ENCODE measurements around the gene CTU2.

Gene CTU2

GRCh38 chr16:88743693-88744576 lies 37.6 kb downstream of the CTU2 start:
- peaks cover 3 to 37% of the 10 kb centered on the region in 2 donors for H3K4me1 ChIP-seq (ENCODE audit: control insufficient read depth in 1 of 2, insufficient read depth in 2 of 2, low read length in 2 of 2)
- H3K36me3 ChIP-seq (ENCODE audit: control insufficient read depth in 1 of 2, insufficient read depth in 2 of 2, low read length in 2 of 2), result peaks cover 0 to 32% of the 10 kb centered on the region in 2 donors
- no peak overlapping the region for H3K4me3 ChIP-seq (ENCODE audit: low read depth in 1 of 2, low read length in 2 of 2)
- H3K9me3 ChIP-seq (ENCODE audit: control insufficient read depth in 1 of 2, low read length in 2 of 2), result no peaks in the 10 kb centered on the region
- H3K27me3 ChIP-seq (ENCODE audit: low read depth, low read length), result no peaks in the 10 kb centered on the region
- no peak overlapping the region for H3K27ac ChIP-seq (ENCODE audit: low read length)

- H3K4me1 ChIP-seq (ENCODE audit: control insufficient read depth in 1 of 2, insufficient read depth in 2 of 2, low read length in 2 of 2), result peaks cover 3 to 37% of the 10 kb centered on the region in 2 donors
- H3K36me3 ChIP-seq (ENCODE audit: control insufficient read depth in 1 of 2, insufficient read depth in 2 of 2, low read length in 2 of 2), result peaks cover 0 to 25% of the 10 kb centered on the region in 2 donors
- H3K9me3 ChIP-seq (ENCODE audit: control insufficient read depth in 1 of 2, low read length in 2 of 2), result no peaks in the 10 kb centered on the region
- H3K27me3 ChIP-seq (ENCODE audit: low read depth, low read length), result no peaks in the 10 kb centered on the region
- no peak overlapping the region for H3K27ac ChIP-seq (ENCODE audit: low read length)
- no peak overlapping the region for H3K4me3 ChIP-seq (ENCODE audit: low read depth in 1 of 2, low read length in 2 of 2)
Observed at GRCh38 chr16:88744577-88745521, 38.5 kb downstream of the CTU2 start.

- no peaks in the 10 kb centered on the region for H3K27me3 ChIP-seq (ENCODE audit: low read depth, low read length)
- H3K4me1 ChIP-seq (ENCODE audit: control insufficient read depth in 1 of 2, insufficient read depth in 2 of 2, low read length in 2 of 2), result peaks cover 3 to 37% of the 10 kb centered on the region in 2 donors
- no peaks in the 10 kb centered on the region for H3K9me3 ChIP-seq (ENCODE audit: control insufficient read depth in 1 of 2, low read length in 2 of 2)
- peaks cover 0 to 15% of the 10 kb centered on the region in 2 donors for H3K36me3 ChIP-seq (ENCODE audit: control insufficient read depth in 1 of 2, insufficient read depth in 2 of 2, low read length in 2 of 2)
- H3K4me3 ChIP-seq (ENCODE audit: low read depth in 1 of 2, low read length in 2 of 2), result no peak overlapping the region
- H3K27ac ChIP-seq (ENCODE audit: low read length), result no peak overlapping the region
Observed at GRCh38 chr16:88746506-88746905, 40.2 kb downstream of the CTU2 start.

DNA sequence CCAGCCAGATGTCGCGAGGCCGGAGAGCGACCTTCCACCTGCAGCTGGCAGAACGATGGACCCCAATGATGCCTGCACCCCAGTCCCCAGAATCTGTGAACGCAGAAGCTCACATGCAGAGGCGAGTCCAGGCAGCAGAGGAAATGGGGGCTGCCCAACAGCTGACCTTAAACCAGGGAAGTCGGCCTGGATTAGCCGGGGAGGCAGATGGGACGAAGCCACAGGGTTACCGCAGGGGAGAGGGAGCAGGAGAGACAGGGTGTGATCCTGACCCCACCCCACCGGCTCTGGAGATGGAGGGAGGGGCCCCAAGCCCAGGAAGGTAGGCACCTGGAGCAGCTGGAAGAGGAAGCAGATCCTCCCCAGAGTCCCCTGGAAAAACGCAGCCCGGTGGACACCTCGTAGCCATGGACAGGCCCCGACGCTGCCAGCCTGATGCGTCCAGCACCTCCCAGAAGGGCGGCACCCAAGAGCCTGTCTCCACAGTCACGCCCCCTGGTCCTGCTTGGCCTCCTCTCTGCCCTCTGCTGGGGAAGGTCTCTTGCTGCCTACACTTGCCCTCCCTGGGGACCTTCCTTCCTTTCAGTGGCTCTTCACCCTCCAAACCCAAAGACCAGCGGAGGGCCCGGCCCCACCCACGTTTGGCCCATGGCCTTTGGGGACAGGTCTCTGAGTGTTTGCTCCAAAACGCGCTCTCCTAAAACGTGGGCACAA lies 41.4 kb downstream of the CTU2 start:
- no peaks in the 10 kb centered on the region for H3K27me3 ChIP-seq (ENCODE audit: low read depth, low read length)
- H3K27ac ChIP-seq (ENCODE audit: low read length), result no peak overlapping the region
- H3K4me1 ChIP-seq (ENCODE audit: control insufficient read depth in 1 of 2, insufficient read depth in 2 of 2, low read length in 2 of 2), result peaks cover 3 to 37% of the 10 kb centered on the region in 2 donors
- peaks cover 0 to 10% of the 10 kb centered on the region in 2 donors for H3K36me3 ChIP-seq (ENCODE audit: control insufficient read depth in 1 of 2, insufficient read depth in 2 of 2, low read length in 2 of 2)
- H3K4me3 ChIP-seq (ENCODE audit: low read depth in 1 of 2, low read length in 2 of 2), result no peak overlapping the region
- H3K9me3 ChIP-seq (ENCODE audit: control insufficient read depth in 1 of 2, low read length in 2 of 2), result no peaks in the 10 kb centered on the region

DNA sequence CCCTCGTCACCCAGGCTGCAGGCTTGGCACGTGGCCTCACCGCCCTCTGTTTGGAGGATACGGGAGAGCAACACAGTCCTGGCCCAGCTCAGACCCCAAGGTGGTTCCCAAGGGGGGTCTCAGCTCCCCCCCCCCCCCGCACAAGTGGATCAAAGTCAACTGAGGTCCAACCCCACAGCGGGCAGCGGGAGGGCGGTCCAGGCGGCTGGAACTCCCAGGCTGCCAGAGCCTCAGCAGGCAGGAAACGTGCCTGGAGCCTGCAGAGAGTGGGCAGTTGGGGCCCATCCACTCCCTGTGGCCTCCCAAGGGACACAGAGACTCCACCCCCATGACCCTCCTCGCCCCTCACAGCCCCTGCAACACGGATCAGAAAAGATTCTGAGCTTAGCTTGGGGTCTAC lies 42.1 kb downstream of the CTU2 start:
- H3K36me3 ChIP-seq (ENCODE audit: control insufficient read depth in 1 of 2, insufficient read depth in 2 of 2, low read length in 2 of 2), result peaks cover 0 to 9% of the 10 kb centered on the region in 2 donors
- H3K9me3 ChIP-seq (ENCODE audit: control insufficient read depth in 1 of 2, low read length in 2 of 2), result no peaks in the 10 kb centered on the region
- H3K27ac ChIP-seq (ENCODE audit: low read length), result no peak overlapping the region
- H3K27me3 ChIP-seq (ENCODE audit: low read depth, low read length), result no peaks in the 10 kb centered on the region
- H3K4me1 ChIP-seq (ENCODE audit: control insufficient read depth in 1 of 2, insufficient read depth in 2 of 2, low read length in 2 of 2), result peaks cover 3 to 37% of the 10 kb centered on the region in 2 donors
- H3K4me3 ChIP-seq (ENCODE audit: low read depth in 1 of 2, low read length in 2 of 2), result no peak overlapping the region

DNA sequence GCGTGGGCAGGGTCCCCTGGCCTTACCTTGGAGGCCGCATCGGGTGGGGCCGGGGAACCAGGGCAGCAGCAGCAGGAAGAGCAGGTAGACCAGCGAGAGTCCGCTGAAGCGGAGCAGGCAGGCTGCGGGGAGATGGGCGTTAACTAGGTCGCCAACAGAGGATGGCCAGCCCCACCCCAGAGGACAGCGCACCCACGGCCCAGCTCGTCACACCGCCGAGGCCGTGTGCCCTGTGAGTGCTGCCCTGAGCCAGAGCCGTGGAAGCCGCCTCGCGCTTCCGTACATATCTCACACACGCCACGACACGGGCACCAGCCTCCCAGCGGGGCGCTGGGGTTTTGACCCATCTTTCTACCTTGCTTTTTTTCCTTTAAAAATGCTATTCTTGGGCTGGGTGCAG lies 43.1 kb downstream of the CTU2 start:
- Histone ChIP-seq H3K27me3 (ENCODE audit: low read depth, low read length) (no peaks in the 10 kb centered on the region), H3K4me3 (ENCODE audit: low read depth in 1 of 2, low read length in 2 of 2) (no peak overlapping the region), H3K4me1 (ENCODE audit: control insufficient read depth in 1 of 2, insufficient read depth in 2 of 2, low read length in 2 of 2) (peaks cover 3 to 33% of the 10 kb centered on the region in 2 donors), H3K9me3 (ENCODE audit: control insufficient read depth in 1 of 2, low read length in 2 of 2) (no peaks in the 10 kb centered on the region), H3K36me3 (ENCODE audit: control insufficient read depth in 1 of 2, insufficient read depth in 2 of 2, low read length in 2 of 2) (peaks cover 0 to 9% of the 10 kb centered on the region in 2 donors), H3K27ac (ENCODE audit: low read length) (no peak overlapping the region)

- Histone ChIP-seq H3K36me3 (ENCODE audit: control insufficient read depth in 1 of 2, insufficient read depth in 2 of 2, low read length in 2 of 2) (peaks cover 0 to 9% of the 10 kb centered on the region in 2 donors), H3K4me1 (ENCODE audit: control insufficient read depth in 1 of 2, insufficient read depth in 2 of 2, low read length in 2 of 2) (peaks cover 3 to 30% of the 10 kb centered on the region in 2 donors)
Observed at GRCh38 chr16:88750854-88751253, 44.6 kb downstream of the CTU2 start.

DNA sequence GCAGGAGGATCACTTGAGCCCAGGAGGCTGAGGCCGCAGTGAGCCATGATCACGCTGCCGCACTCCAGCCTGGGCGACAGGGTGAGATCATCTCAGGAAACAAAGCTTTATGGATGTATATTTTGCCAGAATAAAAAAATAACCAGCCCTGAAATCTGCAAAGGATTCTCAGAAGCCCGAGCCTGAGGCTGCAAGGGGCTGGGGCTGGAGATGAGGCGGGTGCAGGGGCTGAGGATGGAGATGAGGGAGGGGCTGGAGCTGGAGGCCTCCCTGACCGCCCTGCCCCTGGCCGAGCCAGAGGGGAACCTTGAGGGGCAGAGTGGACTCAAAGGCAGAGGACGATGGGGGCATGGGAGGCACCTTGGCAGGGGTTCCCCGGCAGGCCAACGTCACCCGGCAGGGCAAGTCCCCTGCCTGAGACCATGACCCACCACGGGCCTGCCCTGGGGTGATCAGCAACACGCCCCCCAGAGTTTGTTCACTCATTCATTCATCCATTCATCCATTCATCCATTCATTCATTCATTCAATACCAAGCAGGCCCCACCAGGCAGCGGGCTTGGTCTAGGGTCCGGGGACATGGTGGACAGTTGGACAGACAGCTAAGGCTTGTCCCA lies 46.2 kb downstream of the CTU2 start:
- no peak overlapping the region for H3K4me3 ChIP-seq (ENCODE audit: low read depth in 1 of 2, low read length in 2 of 2)
- H3K27me3 ChIP-seq (ENCODE audit: low read depth, low read length), result no peaks in the 10 kb centered on the region
- peaks cover 0 to 9% of the 10 kb centered on the region in 2 donors for H3K36me3 ChIP-seq (ENCODE audit: control insufficient read depth in 1 of 2, insufficient read depth in 2 of 2, low read length in 2 of 2)
- H3K4me1 ChIP-seq (ENCODE audit: control insufficient read depth in 1 of 2, insufficient read depth in 2 of 2, low read length in 2 of 2), result peaks cover 0 to 16% of the 10 kb centered on the region in 2 donors
- no peaks in the 10 kb centered on the region for H3K9me3 ChIP-seq (ENCODE audit: control insufficient read depth in 1 of 2, low read length in 2 of 2)
- H3K27ac ChIP-seq (ENCODE audit: low read length), result no peak overlapping the region

More at GRCh38 chr16:88750854-88751253, 44.6 kb downstream of the CTU2 start:
- Histone ChIP-seq H3K9me3 (ENCODE audit: control insufficient read depth in 1 of 2, low read length in 2 of 2) (no peaks in the 10 kb centered on the region), H3K27me3 (ENCODE audit: low read depth, low read length) (no peaks in the 10 kb centered on the region), H3K4me3 (ENCODE audit: low read depth in 1 of 2, low read length in 2 of 2) (no peak overlapping the region), H3K27ac (ENCODE audit: low read length) (no peak overlapping the region)

DNA sequence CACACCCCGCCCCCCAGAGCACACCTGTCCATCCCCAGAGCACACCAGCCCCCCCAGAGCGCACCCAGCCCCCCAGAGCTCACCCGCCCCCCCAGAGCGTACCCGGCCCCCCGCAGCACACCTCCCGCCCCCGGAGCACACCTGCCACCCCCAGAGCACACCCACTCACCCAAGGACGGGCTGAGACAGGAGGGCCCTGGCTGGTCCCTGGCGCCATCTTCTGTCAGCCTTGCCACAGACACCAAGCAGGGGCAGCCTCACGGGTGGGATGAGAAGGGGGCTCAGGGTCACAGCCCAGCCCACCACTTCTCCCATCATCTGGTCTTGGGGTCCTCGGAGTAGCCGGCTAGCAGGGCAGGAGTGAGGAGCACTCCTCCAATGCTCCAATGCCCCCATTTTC lies 46.9 kb downstream of the CTU2 start:
- no peaks in the 10 kb centered on the region for H3K27me3 ChIP-seq (ENCODE audit: low read depth, low read length)
- H3K36me3 ChIP-seq (ENCODE audit: control insufficient read depth in 1 of 2, insufficient read depth in 2 of 2, low read length in 2 of 2), result peaks cover 0 to 9% of the 10 kb centered on the region in 2 donors
- H3K4me3 ChIP-seq (ENCODE audit: low read depth in 1 of 2, low read length in 2 of 2), result no peak overlapping the region
- H3K4me1 ChIP-seq (ENCODE audit: control insufficient read depth in 1 of 2, insufficient read depth in 2 of 2, low read length in 2 of 2), result peaks cover 0 to 11% of the 10 kb centered on the region in 2 donors
- H3K9me3 ChIP-seq (ENCODE audit: control insufficient read depth in 1 of 2, low read length in 2 of 2), result no peaks in the 10 kb centered on the region
- H3K27ac ChIP-seq (ENCODE audit: low read length), result no peak overlapping the region

- Histone ChIP-seq H3K27me3 (ENCODE audit: low read depth, low read length) (no peaks in the 10 kb centered on the region), H3K4me1 (ENCODE audit: control insufficient read depth in 1 of 2, insufficient read depth in 2 of 2, low read length in 2 of 2) (peaks cover 0 to 11% of the 10 kb centered on the region in 2 donors), H3K4me3 (ENCODE audit: low read depth in 1 of 2, low read length in 2 of 2) (no peak overlapping the region), H3K36me3 (ENCODE audit: control insufficient read depth in 1 of 2, insufficient read depth in 2 of 2, low read length in 2 of 2) (peaks cover 0 to 9% of the 10 kb centered on the region in 2 donors), H3K27ac (ENCODE audit: low read length) (no peak overlapping the region), H3K9me3 (ENCODE audit: control insufficient read depth in 1 of 2, low read length in 2 of 2) (no peaks in the 10 kb centered on the region)
Observed at GRCh38 chr16:88753602-88754001, 47.3 kb downstream of the CTU2 start.
